ENCODE measurements around the gene TBC1D4. TPM values are rescaled to one million over a fixed set of nuclear protein-coding genes. Genes with fewer than 3 reads are reported as not detected.

TBC1D4 gene
- total RNA-seq, 4 donors from 2014 or later = 49.9 to 279 (median 211) TPM

DNA sequence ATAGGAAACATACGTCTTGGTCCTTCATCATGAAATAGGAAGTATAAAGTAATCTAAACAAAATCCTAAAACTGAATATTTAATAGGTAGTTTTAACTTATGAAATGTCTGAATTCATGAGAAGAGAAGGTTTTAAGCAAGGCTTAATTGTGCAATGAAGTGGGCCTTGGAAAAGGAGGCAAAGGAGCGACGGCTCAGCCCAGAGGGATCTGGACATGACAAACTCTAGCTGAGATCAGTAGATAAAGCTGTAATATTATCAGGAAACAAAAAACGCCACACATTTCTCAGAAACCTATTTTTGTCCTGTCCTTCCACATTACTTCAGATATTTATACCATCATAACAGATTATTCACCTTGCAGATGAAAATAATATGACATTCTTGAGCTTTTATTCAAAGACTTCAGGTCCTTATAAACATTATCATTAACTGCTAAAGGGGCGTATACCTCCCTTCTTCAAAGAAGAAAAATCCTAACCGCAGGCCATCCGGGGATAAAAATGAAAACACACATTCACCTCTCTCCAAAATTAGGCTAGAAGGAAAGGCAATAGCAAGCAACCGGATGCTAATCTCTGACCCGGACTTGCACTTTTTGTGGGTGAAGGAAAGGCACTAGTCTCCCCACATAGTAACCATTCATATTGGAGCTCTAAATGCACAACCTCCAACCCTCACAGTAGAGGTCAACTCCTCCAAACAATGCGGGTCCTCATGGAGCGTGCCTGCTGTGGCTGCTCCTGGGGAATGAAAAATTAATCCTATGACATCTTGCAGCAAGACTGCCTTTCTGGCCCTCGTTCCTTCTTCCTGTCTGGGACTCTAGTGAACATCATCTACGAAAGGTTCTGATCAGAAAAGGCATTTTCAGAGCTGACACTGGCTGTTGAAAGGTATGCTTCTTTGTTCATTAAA, 108.8 kb downstream of the TBC1D4 start:
- DNase-seq (no peak), ATAC-seq (peak; percentile 13 to 20)
- no peak for TF ChIP-seq POLR2A (IDR thresholded peaks at IDR 0.05)
- no peak for TF ChIP-seq CTCF (IDR thresholded peaks at IDR 0.05 in 4 of 5, conservative IDR thresholded peaks at IDR 0.05 in 1 of 5)
- H3K9me3 ChIP-seq = no peaks in the 10 kb centered on the region
- peak overlapping the region; percentile 75 to 89 (median 80) for H3K27ac ChIP-seq
- H3K27me3 ChIP-seq = no peaks in the 10 kb centered on the region
- in situ Hi-C loops (cut with MboI; ENCODE audit: low sequenced_read_pairs in 4 of 4) = loop anchor here in 2 of 4 donors (5.0 to 10.0 kb wide), 2 partner anchors 104 to 172 kb away; partner anchors contain the start of gene UCHL3 (in 1 of the 2)
- peak overlapping the region in 3 of 4 donors; percentile 0 to 37 (median 8) for H3K4me3 ChIP-seq
- H3K4me1 ChIP-seq = peaks cover 75 to 77% of the 10 kb centered on the region in 2 donors
- intact Hi-C loops (cut with DNase I; ENCODE audit: low total_unique reads) = loop anchor here (1.0 to 5.0 kb wide), 2 partner anchors 44 to 109 kb away; partner anchors contain the start of gene TBC1D4
- no peaks in the 10 kb centered on the region for H3K36me3 ChIP-seq

- no peaks in the 10 kb centered on the region for H3K27me3 ChIP-seq
- no peaks in the 10 kb centered on the region for H3K9me3 ChIP-seq
- H3K4me3 ChIP-seq = peak overlapping the region in 2 of 4 donors; percentile 0 to 37
- intact Hi-C loops (cut with DNase I; ENCODE audit: low total_unique reads) = loop anchor here (1.0 to 5.0 kb wide), 2 partner anchors 45 to 110 kb away; partner anchors contain the start of gene TBC1D4
- in situ Hi-C loops (cut with MboI; ENCODE audit: low sequenced_read_pairs in 4 of 4) = loop anchor here in 2 of 4 donors (5.0 to 10.0 kb wide), 2 partner anchors 105 to 172 kb away; partner anchors contain the start of gene UCHL3 (in 1 of the 2)
- TF ChIP-seq POLR2A (IDR thresholded peaks at IDR 0.05) = no peak
- TF ChIP-seq CTCF (IDR thresholded peaks at IDR 0.05 in 4 of 5, conservative IDR thresholded peaks at IDR 0.05 in 1 of 5) = peak; percentile 67 to 76 (median 70)
- DNase-seq (no peak), ATAC-seq (peak; percentile 40 to 45)
- no peaks in the 10 kb centered on the region for H3K36me3 ChIP-seq
- peak overlapping the region; percentile 75 to 89 (median 80) for H3K27ac ChIP-seq
- H3K4me1 ChIP-seq = peaks cover 76 to 84% of the 10 kb centered on the region in 2 donors
Observed at GRCh38 chr13:75372517-75372916, 109.5 kb downstream of the TBC1D4 start.

DNA sequence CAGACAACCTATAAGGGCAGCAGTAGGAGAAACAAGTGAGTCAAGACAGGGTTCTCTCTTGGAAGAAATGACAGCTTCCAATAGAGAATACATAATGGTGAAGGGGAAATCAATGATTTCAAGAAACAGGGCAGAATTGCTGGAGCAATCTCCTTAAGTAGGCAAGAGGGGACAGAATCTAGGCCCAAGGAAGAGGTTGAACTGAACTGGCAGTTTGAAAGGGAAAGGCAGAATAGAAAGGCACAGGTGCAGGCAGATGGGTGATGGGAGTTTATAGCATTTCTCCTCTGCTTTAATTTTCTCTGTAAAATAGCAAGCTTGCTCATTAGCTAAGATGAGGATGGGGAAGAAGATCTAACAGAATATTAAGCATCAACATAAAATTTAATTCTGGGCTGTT, 110.8 kb downstream of the TBC1D4 start:
- in situ Hi-C loops (cut with MboI; ENCODE audit: low sequenced_read_pairs in 4 of 4) (loop anchor here in 2 of 4 donors (5.0 to 10.0 kb wide), 2 partner anchors 106 to 174 kb away; partner anchors contain the start of gene UCHL3 (in 1 of the 2)), intact Hi-C loops (cut with DNase I; ENCODE audit: low total_unique reads) (loop anchor here (5.0 kb wide), 1 partner anchor 46 kb away; no protein-coding TSS in a partner anchor)
- ATAC-seq (no peak), DNase-seq (no peak)
- no peaks in the 10 kb centered on the region for H3K9me3 ChIP-seq
- H3K27me3 ChIP-seq = no peaks in the 10 kb centered on the region
- H3K4me3 ChIP-seq = no peak overlapping the region
- H3K36me3 ChIP-seq = no peaks in the 10 kb centered on the region
- TF ChIP-seq CTCF (IDR thresholded peaks at IDR 0.05 in 4 of 5, conservative IDR thresholded peaks at IDR 0.05 in 1 of 5) (no peak), POLR2A (IDR thresholded peaks at IDR 0.05) (no peak)
- peaks cover 83 to 97% of the 10 kb centered on the region in 2 donors for H3K4me1 ChIP-seq
- H3K27ac ChIP-seq = peak overlapping the region; percentile 78 to 89 (median 84)

DNA sequence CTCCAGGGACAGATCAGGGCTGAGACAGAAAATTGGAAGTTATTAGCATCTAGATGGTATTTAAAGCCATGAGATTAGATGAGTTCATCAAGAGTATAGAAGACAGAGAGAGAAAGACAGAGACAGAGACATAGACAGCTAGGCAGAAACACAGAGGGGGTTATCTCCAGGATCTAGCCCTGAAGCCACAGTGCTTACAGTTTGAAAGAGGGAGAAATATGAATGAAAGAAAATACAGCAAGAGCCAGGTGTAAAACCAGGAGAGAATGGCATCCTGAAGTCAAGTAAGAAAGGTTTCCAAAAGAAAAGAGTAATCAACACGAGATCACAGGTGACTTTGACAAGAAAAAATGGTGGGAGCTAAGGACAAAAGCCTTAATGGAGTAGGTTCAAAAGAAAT, 111.2 kb downstream of the TBC1D4 start:
- ATAC-seq (no peak), DNase-seq (no peak)
- intact Hi-C loops (cut with DNase I; ENCODE audit: low total_unique reads) = loop anchor here (5.0 kb wide), 1 partner anchor 47 kb away; no protein-coding TSS in a partner anchor
- Histone ChIP-seq H3K9me3 (no peaks in the 10 kb centered on the region), H3K4me1 (peaks cover 83 to 98% of the 10 kb centered on the region in 2 donors), H3K27me3 (no peaks in the 10 kb centered on the region), H3K4me3 (no peak overlapping the region), H3K27ac (peak overlapping the region; percentile 78 to 89 (median 84)), H3K36me3 (no peaks in the 10 kb centered on the region)
- in situ Hi-C loops (cut with MboI; ENCODE audit: low sequenced_read_pairs in 4 of 4) = loop anchor here in 2 of 4 donors (5.0 to 10.0 kb wide), 2 partner anchors 107 to 174 kb away; partner anchors contain the start of gene UCHL3 (in 1 of the 2)
- TF ChIP-seq POLR2A (IDR thresholded peaks at IDR 0.05) (no peak), CTCF (IDR thresholded peaks at IDR 0.05 in 4 of 5, conservative IDR thresholded peaks at IDR 0.05 in 1 of 5) (no peak)
